Measurements from ENCODE around the gene PPEF2. TPM values are rescaled to one million over a fixed set of nuclear protein-coding genes. Genes with fewer than 3 reads are reported as not detected.

PPEF2 gene, protein sequence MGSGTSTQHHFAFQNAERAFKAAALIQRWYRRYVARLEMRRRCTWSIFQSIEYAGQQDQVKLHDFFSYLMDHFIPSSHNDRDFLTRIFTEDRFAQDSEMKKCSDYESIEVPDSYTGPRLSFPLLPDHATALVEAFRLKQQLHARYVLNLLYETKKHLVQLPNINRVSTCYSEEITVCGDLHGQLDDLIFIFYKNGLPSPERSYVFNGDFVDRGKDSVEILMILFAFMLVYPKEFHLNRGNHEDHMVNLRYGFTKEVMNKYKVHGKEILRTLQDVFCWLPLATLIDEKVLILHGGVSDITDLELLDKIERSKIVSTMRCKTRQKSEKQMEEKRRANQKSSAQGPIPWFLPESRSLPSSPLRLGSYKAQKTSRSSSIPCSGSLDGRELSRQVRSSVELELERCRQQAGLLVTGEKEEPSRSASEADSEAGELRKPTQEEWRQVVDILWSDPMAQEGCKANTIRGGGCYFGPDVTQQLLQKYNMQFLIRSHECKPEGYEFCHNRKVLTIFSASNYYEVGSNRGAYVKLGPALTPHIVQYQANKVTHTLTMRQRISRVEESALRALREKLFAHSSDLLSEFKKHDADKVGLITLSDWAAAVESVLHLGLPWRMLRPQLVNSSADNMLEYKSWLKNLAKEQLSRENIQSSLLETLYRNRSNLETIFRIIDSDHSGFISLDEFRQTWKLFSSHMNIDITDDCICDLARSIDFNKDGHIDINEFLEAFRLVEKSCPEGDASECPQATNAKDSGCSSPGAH
- not detected for total RNA-seq

DNA sequence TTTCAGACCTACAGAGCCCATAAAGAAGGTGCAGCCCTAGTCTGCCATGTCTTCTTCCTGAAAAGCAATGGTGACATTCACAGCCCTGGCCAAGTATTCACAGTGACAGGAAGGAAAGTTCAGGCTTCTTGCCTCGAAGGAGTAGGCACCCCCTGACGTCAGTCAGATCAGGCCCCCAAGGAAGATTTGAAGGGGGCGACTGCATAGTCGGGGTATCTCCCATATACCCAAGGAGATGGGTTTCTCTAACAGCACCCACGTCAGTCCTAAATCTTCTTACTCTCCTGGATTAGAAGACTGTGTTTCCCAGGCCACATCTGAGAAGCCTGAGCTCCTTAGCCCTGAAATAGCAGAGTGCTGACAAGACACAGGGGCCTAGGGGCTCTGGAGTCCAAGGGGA is at the start of gene PPEF2:
TSS of gene PPEF2 (minus strand) at position 101 of the 400 bp plus-strand sequence. CDS start 6,127 bp downstream, outside the sequence.
- no peaks in the 10 kb centered on the region for H3K36me3 ChIP-seq (replicated peaks in 1 of 2; ENCODE audit: insufficient read depth in 1 of 2, low read depth in 2 of 2)
- ATAC-seq (no peak), DNase-seq (no peak)
- H3K9me3 ChIP-seq: no peaks in the 10 kb centered on the region
- H3K27ac ChIP-seq: no peak within 1 kb of the TSS
- intact Hi-C loops (cut with DNase I): no loop called here
- 67 to 79% methylated on average over 2 to 5 of the region's 5 CpGs for WGBS, 2 donors
- H3K27me3 ChIP-seq: no peaks in the 10 kb centered on the region
- no peak within 1 kb of the TSS for H3K4me3 ChIP-seq
- TF ChIP-seq POLR2A (IDR thresholded peaks at IDR 0.05): no peak
- TF ChIP-seq, protein P1, sequence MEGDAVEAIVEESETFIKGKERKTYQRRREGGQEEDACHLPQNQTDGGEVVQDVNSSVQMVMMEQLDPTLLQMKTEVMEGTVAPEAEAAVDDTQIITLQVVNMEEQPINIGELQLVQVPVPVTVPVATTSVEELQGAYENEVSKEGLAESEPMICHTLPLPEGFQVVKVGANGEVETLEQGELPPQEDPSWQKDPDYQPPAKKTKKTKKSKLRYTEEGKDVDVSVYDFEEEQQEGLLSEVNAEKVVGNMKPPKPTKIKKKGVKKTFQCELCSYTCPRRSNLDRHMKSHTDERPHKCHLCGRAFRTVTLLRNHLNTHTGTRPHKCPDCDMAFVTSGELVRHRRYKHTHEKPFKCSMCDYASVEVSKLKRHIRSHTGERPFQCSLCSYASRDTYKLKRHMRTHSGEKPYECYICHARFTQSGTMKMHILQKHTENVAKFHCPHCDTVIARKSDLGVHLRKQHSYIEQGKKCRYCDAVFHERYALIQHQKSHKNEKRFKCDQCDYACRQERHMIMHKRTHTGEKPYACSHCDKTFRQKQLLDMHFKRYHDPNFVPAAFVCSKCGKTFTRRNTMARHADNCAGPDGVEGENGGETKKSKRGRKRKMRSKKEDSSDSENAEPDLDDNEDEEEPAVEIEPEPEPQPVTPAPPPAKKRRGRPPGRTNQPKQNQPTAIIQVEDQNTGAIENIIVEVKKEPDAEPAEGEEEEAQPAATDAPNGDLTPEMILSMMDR (IDR thresholded peaks at IDR 0.05): no peak
- no peaks in the 10 kb centered on the region for H3K4me1 ChIP-seq

DNA sequence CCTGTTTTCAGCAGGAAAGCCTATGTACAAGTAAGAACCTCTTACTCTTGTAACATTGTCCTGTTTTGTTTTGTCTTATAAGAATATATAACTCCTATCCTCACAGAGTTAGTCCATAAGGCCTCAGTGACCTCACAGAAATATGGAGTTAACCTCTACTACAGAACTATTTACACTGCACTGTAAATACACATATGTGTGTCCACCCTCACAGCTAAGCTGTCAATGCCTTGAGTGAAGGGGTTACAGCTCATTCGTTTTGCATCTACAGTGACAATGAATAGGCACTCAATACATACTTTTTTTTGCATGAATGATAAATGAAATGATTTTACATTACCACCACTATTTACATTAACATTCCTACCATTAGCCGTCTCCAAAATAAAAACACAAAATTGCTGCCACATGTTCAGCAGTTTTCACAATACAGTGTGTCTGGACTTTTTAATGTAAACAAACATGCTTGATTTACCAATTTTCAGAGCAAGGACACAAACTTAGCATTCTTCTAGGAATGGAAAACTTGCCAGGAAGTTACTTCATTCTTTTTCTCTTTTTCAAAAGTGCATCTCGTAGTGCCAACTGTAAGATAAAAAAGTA is 48.1 kb upstream of the PPEF2 start:
- no peaks in the 10 kb centered on the region for H3K4me1 ChIP-seq
- no peak overlapping the region for H3K27ac ChIP-seq
- no peaks in the 10 kb centered on the region for H3K9me3 ChIP-seq
- intact Hi-C loops (cut with DNase I): loop anchor here (10.0 kb wide), 1 partner anchor 136 kb away; no protein-coding TSS in a partner anchor
- H3K36me3 ChIP-seq (replicated peaks in 1 of 2; ENCODE audit: insufficient read depth in 1 of 2, low read depth in 2 of 2): peaks cover 11 to 26% of the 10 kb centered on the region in 2 donors
- WGBS, 2 donors: 66 to 71% methylated on average over 3 of the region's 3 CpGs
- no peaks in the 10 kb centered on the region for H3K27me3 ChIP-seq
- ATAC-seq: no peak
- no peak for DNase-seq
- no peak overlapping the region for H3K4me3 ChIP-seq
- TF ChIP-seq, protein P1 (IDR thresholded peaks at IDR 0.05): no peak
- no peak for TF ChIP-seq POLR2A (IDR thresholded peaks at IDR 0.05)

DNA sequence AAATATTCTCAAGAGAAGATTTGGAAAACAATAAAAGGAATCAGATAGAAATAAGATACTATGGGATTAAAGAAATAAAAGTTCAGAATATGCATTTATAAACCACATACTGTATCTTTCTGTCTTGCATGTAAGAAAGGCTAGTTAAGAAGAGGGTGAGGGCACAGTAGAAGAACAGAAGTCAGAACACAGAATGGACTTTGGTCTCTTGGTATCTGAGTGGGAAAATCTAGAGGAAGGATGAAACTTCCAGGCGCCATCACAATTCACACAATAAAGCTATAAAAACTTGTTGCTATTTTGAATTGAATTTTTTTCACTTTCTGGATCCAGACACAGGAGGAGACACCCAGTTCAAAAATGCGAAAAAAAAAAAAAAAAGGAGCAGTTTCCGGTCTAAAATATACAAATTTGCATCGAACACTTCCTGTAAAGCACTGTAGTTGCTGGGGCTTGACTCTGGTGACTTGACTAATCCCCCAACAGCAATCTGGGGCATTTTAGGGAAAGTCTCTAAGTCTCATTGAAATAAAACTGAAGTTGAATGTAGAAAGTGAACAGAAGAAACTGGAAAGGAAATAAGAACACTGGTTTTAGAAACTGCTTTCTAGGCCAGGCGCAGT is 46.7 kb upstream of the PPEF2 start:
- no peak for DNase-seq
- Histone ChIP-seq H3K36me3 (replicated peaks in 1 of 2; ENCODE audit: insufficient read depth in 1 of 2, low read depth in 2 of 2) (peaks cover 6 to 20% of the 10 kb centered on the region in 2 donors), H3K9me3 (no peaks in the 10 kb centered on the region), H3K27me3 (no peaks in the 10 kb centered on the region), H3K27ac (no peak overlapping the region), H3K4me3 (no peak overlapping the region), H3K4me1 (no peaks in the 10 kb centered on the region)
- intact Hi-C loops (cut with DNase I): no loop called here
- TF ChIP-seq POLR2A (IDR thresholded peaks at IDR 0.05): no peak
- TF ChIP-seq, protein P1 (IDR thresholded peaks at IDR 0.05): no peak
- WGBS, 2 donors: 73 to 85% methylated on average over 5 of the region's 5 CpGs
- ATAC-seq: no peak

DNA sequence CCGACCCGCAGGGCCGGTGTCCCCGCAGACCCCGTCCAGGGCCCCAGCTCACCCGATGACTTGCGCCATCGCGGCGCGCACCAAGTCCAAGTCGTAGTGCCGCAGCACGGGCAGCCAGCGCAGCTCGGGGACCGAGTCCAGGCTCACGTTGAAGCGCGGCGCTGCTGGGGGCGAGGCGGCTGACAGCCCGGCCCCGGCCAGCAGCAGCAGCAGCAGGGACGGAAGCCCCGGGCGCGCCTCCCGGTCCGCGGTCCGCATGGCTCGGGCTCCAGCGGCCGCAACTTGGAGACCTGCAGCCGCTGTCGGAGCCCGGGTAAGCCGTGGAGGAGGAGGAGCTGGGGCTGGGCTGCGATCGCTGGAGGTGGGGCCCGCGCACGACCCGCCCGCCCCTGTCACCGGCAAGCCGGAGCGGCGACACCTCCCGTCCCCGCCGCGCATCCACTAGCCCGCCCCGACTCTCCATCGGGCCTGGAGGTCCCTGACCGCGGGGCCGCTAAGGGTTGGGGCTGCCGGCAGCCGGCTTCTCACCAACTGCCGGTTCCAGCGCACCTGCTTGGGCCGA is 38.5 kb upstream of the PPEF2 start, which contains the start of gene NAAA:
TSS of gene NAAA (minus strand) at position 322 of the 562 bp plus-strand sequence. CDS start at position 258, 64 bp downstream.
- WGBS, 2 donors: 0% methylated on average over 2 to 16 of the region's 66 CpGs
- intact Hi-C loops (cut with DNase I): no loop called here
- TF ChIP-seq, protein P1 (IDR thresholded peaks at IDR 0.05): peak in 6 of 7 experiments; percentile 12 to 67 (median 54)
- peak; percentile 39 to 59 (median 45) for TF ChIP-seq POLR2A (IDR thresholded peaks at IDR 0.05)
- DNase-seq: peak; percentile 76 to 87 (median 86)
- H3K27ac ChIP-seq: peak within 1 kb of the TSS; percentile 61 to 85 (median 73)
- no peaks in the 10 kb centered on the region for H3K9me3 ChIP-seq
- peak; percentile 91 for ATAC-seq
- H3K27me3 ChIP-seq: no peaks in the 10 kb centered on the region
- peak within 1 kb of the TSS; percentile 51 to 82 for H3K4me3 ChIP-seq
- no peaks in the 10 kb centered on the region for H3K36me3 ChIP-seq (replicated peaks in 1 of 2; ENCODE audit: insufficient read depth in 1 of 2, low read depth in 2 of 2)
- H3K4me1 ChIP-seq: peaks cover 12% of the 10 kb centered on the region
